NK-92 treated with Interleukin-12 subunit alpha and Interleukin-12 subunit beta, amount 100 ng/mL, for 24 hours (cell line): ENCODE measurements around the gene CLCN6.

Experiments used
- DNase-seq: peaks from one replicate; lab custom pipeline; 2025; lab: John Stamatoyannopoulos, UW

Gene CLCN6, protein sequence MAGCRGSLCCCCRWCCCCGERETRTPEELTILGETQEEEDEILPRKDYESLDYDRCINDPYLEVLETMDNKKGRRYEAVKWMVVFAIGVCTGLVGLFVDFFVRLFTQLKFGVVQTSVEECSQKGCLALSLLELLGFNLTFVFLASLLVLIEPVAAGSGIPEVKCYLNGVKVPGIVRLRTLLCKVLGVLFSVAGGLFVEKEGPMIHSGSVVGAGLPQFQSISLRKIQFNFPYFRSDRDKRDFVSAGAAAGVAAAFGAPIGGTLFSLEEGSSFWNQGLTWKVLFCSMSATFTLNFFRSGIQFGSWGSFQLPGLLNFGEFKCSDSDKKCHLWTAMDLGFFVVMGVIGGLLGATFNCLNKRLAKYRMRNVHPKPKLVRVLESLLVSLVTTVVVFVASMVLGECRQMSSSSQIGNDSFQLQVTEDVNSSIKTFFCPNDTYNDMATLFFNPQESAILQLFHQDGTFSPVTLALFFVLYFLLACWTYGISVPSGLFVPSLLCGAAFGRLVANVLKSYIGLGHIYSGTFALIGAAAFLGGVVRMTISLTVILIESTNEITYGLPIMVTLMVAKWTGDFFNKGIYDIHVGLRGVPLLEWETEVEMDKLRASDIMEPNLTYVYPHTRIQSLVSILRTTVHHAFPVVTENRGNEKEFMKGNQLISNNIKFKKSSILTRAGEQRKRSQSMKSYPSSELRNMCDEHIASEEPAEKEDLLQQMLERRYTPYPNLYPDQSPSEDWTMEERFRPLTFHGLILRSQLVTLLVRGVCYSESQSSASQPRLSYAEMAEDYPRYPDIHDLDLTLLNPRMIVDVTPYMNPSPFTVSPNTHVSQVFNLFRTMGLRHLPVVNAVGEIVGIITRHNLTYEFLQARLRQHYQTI

DNA sequence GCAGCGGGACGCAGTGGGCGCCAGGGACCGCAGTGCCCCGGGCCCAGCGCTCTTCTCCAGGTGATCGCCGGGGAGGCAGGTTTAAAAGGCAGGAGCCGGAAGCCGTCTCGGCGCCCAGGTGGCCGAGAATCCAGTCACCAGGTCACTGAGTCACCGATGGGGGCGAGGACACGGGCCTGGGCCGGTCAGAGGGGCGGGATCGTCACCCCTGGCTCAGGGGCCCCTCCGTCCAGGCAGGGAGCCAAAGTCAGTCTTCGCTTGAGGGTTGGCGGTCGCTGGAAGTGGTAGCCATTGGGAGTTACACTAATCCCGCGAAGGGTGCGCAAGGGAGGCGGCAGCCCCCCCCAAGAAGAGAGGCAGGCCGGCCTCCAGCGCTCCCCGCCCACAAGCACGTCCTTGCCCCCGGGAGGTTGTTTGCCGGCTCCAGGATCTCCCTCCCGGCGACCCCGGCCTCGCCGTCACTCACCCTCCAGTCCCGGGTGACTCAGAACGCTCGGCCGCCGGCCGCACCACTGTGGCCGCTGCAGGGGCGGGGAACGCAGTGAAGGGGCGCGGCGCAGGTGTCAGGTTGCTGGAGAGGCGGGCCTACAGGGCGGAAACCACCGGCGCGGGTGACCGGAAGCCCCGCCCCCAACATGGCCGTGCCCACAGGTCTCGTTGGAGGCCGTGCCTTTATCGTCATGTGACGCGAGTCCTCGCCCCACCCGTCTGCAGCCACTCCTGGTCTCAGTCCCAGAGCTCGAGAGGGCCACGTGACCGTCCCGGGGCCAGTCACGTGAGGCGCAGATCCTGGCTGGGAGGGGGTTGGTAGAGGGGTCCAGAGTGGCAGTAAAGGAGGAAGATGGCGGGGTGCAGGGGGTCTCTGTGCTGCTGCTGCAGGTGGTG, at the start of gene CLCN6, which contains the start of gene MTHFR:
Gene CLCN6 (plus strand): TSS at position 770 of the 885 bp plus-strand sequence. CDS start 72 bp downstream, at position 842.
Gene MTHFR (minus strand): TSS at position 543 of the 885 bp plus-strand sequence. CDS start 2,848 bp downstream, outside the sequence.
- peak; percentile 99 for DNase-seq

DNA sequence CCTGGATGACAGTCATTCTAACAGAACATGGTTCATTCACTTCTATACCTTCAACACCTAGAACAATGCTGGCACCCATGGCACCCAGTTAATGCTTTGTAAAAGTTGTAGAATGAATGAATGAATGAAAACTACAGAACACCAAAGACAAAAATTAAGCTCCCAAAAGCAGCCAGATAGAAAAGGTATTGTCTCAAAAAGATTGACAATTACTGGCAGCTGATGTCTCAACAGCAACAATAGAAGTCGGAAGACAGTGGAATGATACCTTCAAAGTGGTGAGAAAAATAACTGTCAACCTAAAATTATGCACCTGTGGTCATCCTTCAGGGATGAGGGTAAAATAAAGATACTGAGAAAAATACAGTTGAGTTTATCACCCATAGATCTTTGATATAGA, 48.9 kb upstream of the CLCN6 start:
- no peak for DNase-seq

DNA sequence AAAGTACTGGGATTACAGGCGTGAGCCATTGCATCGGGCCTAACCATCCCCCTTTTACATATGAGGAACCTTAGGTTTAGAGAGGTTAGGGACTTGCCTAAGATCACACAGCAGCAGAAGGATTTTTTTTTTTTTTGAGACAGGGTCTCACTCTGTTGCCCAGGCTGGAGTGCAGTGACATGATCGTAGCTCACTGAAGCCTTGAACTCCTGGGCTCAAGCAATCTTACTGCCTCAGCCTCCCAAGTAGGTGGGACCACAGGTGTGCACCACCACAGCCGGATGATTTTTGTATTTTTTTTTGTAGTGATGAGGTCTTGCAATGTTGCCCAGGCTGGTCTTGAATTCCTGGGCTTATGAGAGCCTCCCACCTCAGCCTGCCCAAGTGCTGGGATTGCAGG, 46.2 kb upstream of the CLCN6 start:
- DNase-seq = no peak

DNA sequence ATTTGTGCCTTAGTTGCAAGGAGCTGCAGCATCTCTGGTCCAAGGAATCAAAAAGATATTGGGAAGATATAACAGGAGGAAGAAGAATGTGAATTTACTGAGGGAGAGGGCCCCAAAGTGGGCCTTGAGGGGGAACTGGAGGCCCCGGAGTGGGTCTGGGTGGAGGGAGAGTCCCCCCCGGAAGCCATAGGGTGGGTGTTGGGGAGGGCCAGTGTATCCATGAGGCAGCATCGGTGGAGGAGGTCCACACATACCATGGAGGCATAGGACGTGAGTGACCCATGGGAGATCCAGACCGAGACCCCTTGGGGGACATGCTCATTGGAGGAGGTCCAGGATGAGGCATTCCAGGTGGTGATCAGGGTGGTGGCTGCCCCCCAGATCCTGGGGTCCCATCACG, 44.7 kb upstream of the CLCN6 start:
- no peak for DNase-seq

DNA sequence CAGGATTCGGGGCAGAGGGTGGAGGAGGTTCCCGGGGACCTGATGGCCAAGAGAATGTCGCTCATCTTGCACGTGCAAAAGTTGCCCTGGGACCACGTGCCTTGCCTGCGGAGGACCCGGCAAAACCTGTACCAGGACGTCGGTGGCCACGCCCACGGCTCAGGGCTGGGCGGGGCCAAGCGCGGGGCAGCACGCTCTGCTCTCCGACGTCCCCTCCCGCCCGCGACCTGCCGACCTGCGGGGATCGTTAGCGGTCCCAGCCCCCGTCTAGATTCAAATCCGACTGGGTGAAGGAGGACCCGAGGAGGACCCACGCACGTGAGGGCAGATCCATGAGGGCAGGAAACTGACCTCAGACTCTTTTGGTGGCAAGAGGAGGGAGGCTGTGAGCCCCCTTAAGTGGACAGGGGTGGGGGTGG, 44.0 kb upstream of the CLCN6 start, which contains the start of gene C1orf167:
Gene C1orf167 (plus strand): TSS at position 206 of the 419 bp plus-strand sequence. CDS start 2,208 bp downstream, outside the sequence.
- no peak for DNase-seq

DNA sequence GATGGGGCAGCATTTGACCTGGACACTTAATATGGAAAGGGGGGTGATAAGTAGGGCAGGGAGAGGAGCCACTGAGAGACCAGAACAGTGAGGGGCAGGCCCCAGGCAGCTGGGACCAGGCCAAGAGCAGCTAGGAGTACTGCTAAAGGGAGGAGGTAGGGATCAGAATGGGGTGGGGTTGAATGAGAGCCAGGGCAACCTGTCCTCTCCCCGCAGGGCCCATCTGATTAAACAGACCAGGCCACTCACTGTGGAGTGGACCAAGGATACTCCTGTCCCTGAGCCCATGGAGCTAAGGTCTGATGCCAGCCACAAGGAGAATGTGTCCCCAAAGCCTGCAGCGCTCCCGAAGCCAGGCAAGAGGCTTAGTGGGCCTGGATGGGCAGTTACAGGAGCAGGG, 41.9 kb upstream of the CLCN6 start:
- no peak for DNase-seq

DNA sequence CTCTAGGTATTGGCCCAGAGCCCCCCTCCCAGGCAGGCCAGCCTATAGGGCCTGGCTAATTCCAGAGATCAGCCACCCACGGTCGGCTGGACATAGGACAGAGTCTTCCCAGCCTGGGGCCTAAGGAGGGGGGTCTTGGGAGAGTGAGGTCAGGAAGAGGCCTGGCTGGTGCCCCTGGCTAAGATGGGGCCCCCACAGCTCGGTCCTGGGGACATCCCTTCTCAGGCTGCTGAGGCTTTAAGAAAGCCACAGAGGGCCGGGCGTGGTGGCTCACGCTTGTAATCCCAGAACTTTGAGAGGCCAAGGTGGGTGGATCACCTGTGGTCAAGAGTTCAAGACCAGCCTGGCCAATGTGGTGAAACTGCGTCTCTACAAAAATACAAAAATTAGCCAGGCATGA, 41.5 kb upstream of the CLCN6 start:
- no peak for DNase-seq

DNA sequence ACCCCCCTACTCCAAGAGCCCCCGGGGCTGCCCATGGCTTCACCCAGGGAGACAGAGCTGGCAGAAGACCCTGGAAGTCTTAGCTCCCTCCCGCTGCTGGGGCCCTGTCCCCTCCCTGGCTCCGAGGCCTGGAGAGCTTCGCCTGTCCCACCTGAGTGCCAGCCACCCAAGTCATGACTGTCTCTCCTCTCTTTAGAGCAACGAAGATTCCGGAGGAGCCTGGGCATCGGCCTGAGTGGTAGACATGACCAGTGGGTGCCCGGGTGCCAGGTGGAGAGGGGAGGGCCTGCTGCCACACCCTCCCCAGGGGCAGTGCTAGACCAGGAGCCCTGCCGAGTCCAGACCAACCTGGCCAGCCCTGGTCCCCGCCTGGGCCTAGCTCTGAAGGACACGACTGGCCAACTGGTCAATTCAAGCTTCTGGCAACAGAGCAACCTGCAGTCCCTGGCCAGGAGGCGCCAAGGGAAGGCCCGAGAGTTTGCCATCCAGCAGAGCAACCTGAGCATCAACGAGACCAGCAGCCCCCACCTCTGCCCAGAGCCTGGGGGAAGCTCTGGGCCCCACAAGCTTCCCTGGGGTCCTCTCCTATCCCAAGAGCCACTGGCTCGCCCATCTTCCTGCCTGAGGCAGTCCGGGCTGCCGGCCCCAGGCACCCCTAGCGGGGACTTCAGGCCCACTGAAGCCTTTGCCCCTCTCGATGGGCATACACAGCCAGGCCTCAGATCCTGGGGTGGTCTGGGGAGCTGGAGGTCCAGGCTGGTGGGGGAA, 40.1 kb upstream of the CLCN6 start:
- no peak for DNase-seq

DNA sequence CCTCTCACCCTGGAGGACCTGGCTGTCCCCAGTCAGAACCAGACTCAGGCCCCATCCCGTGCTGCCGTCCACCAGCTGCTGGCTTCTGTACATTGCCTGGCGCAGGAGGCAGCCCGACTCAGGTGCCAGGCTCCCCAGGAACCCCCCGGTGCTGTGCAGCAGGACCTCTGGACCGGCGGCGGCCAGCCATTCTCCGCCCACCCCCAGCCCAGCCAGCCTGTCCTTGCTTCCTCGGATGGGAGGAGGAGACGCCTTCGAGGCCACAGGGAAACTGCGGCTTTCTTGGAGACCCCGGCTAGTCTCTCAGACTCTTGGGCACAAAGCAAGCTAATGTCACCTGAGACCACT, 39.6 kb upstream of the CLCN6 start:
- DNase-seq = no peak

DNA sequence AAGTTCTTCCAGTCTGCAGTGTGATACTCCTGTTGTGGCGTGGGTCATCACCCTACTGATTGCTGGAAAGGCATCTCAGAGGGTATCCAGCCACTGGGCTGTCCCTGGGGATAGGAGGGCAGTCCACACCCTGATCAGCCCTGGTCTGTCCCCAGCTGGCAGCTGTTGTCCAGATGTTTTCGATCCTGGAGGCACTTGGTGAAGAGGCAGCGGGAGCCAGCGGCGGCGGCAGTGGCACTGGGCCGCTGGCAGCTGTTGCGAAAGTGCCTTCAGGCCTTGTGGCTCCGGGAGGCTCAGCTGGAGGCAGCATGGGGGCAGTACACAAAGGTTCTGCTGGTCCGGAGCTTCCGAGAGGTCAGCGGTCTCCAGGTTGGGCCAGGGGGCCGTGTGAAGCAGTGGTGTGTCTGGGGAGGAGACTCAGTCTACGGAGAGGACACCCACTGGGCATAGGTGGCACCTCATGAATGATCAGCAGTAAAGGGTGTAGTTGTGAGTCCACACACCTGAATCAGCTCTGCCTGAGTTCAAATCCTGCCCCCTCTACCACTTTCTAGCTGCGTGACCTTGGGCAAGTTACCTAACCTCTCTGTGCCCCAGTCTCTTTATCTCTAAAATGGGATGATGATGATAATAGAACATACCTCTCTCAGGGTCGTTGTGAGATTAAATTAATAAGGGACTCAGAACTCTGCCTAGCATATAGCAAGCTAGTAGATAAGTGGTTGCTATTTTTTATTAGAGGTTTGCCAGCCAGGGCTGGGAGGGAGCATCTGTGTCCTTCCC, 37.9 kb upstream of the CLCN6 start:
- no peak for DNase-seq

DNA sequence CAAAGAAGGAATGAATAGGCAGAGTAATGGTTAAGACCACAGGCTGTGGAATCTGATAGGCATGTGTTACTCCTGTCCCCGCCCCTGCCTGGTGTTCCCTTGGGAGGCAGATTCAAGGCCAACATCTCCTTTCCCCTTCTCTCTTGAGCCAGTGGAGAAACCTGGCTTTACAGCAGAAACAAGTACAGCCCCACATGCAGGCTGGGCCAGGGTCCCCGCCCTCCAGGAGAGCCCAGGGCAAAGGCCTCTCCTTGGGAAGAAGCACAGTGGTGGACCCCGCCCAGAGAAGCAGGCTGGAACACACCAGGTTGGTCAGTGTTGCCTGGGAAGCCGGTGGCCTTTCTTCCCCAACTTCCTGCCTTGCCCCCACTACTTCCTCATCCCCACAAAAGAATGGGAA, 37.2 kb upstream of the CLCN6 start:
- DNase-seq = no peak

DNA sequence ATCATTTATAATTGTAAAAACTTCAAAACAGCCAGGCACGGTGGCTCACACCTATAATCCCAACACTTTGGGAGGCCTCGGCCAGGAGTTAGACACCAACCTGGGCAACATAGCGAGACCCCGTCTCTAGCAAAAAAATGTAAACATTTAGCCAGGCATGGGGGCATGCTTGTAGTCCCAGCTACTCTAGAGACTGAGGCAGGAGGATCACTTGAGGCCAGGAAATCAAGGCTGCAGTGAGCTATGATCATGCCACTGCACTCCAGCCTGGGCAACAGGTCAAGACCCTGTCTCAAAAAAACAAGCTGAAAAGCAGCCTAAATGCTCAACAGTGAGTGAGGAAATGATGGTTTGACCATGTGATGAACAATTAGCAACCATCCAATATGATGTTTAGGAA, 36.7 kb upstream of the CLCN6 start:
- DNase-seq = no peak

DNA sequence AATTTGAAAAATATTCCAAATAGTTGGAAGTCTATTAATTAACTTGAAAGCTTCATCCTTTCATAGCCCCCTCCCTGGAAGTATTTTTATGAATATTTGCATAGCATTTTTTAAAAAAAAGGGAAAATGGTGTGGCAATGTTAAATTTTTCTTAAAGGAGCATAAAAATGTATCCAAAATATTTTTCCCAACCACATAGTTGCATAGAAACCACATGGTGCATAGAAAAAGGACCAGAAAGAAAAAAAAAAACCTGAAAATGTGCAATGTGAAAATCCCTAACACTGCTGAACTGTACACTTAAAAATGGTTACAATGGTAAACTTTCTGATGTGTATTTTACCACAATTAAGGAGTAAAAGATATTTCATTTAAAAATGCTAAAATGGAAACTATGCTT, 36.0 kb upstream of the CLCN6 start:
- DNase-seq = no peak

DNA sequence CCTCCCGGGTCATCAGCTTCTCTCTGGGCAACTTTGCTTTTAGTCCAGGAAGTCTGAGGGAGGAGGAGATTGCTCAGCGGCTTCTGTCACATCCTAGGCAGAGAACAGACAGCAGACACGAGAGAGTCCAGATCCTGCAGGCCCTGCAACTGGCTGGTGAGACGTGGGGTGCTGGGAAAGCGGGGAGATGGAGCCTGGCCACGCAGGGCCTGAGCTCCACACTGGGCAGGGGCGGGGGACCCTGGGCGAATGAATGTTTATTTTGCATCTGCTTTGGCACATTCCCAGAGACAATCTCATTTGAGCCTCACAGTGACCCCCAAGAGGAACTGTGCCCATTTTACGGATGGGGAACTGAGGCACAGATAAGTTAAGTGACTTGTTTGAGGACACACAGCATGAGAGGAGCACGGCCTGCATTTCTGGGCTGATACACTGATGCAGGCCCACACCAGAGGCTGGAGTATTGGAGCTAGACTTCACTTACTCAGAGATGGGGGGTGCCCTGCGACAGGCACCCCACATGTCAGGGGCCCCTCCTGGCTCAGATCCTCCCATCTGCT, 34.4 kb upstream of the CLCN6 start:
- DNase-seq = no peak

DNA sequence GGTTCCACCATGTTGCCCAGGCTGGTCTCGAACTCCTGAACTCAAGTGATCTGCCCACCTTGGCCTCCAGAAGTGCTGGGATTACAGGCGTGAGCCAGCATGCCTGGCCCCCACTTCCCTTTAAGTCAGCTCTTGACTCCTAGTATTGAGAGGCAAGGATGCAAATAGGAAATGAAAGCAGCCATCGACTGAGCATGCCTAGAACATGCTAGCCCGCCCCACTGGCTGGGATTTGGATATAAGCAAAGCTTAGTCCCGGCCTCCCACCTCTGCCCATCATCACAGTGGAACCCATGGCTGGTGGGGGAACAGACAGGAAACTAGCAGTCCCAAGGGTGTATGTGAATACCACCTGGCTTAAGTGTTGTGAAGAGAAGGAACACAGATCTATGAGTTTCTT, 33.5 kb upstream of the CLCN6 start:
- no peak for DNase-seq

DNA sequence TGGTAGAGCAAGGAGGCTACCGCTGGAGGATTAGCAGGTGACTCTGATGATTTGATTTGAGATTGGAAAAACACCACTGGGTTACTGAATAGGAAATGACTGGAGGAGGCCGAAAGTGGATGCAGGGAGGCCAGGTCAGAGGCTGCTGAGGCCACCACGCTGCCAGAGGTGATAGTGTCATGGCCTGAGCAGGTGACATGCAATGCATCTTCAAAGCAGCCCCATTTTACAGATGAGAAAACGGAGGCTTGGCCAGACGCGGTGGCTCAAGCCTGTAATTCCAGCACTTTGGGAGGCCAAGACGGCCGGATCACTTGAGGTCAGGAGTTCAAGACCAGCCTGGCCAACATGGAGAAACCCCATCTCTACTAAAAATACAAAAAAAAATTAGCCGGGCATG, 31.2 kb upstream of the CLCN6 start:
- no peak for DNase-seq

DNA sequence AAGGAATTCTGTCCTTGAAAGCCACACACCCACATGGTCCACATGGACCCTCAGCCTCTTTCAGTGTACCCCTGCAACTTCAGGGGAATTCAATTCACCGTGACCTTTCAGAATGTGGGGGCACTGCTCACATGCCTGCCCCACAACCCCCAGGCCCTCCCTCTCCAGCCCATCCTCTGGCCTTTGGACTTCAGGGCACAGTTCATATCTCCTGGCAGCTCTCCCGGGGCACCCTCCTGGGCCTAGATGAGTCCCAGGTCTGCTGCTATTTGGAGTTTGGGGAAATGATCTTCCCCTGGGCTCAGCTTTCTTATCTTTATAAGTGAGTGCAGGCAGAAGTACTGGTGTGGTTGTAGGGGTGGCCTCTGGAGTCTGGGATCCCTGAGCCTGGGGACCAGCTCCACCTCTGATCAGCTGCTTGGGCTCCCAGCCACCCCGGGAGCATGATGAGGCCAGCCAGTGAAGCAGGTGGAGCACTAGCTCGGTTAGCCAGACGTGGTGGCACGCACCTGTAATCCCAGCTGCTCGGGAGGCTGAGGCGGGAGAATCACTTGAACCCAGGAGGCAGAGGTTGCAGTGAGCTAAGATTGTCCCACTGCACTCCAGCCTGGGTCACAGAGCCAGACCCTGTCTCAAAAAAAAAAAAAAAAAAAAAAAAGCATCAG, 28.2 kb upstream of the CLCN6 start:
- DNase-seq = no peak

DNA sequence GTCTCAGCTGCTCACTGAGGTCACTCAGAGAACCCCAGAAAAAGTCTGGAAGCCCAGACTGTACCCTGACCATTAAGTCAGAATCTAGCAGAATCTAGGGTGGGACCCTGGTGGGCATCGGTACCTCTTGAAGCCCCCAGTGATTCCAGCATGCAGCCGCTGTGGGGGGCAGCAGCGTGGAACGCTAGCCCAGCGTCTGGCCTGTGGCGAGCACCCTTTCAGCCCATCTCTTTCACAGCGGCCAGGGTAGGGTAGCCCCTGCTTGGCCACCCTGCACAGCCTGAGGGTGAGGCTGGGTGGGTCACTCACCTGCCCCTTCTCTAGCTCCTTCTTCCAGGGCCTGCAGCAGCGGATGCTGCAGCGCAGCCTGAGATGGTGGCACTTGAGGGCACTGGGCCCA, 27.7 kb upstream of the CLCN6 start:
- no peak for DNase-seq

DNA sequence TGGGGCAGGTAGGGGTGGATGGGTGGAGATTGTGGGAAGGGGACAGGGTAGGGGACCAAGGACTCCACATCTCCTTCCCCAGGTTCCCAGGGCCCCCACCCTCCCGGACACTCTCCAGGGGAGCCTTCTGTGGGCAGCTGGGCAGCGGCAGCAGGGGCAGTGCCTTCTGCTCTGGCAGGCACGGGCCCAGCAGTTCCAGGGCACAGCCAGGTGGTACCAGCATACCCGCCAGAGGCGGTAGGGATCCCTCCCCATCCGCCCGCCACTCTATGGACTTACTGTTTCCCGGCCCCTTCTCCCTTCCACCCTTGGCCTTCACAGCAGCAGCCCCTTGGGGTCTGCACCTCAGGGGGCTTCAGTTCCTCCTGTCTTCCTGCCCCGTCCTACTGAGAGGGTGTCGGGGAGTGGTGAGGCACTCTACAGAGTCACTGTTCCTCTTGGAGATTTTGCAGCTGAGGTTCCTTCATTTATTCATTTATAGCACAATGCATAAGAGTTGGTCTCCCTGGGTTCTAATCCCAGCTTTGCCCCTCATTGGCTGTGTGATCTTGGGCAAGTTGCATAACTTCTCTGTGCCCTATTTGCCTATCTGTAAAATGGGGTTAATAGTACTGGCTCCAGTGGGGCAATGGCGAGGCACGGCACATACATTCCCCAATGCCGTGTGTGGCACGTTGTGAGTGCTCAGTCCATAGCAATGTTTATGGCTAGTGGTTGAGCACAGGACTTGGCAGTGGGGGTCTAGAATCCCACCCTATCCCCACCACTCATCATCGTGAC, 27.0 kb upstream of the CLCN6 start:
- DNase-seq = no peak
